AG09309 (cell line): ENCODE results near the gene ST6GAL2.

Experiments
- DNase-seq: peaks from one replicate; pipeline ENCODE4 v3.0.0-alpha.2; 2010; ENCODE audit warnings: low read depth
- H3K4me3 ChIP-seq: 2 replicates; pipeline ENCODE4 v1.5.1; 2011; ENCODE audit warnings: mild to moderate bottlenecking, low read depth, low read length, moderate library complexity; ENCODE audit not compliant: control insufficient read depth
- TF ChIP-seq, protein P1 (sequence below): IDR thresholded peaks from 2 replicates; pipeline ENCODE4 v1.5.1; 2011; ENCODE audit warnings: mild to moderate bottlenecking, low read depth, low read length, inconsistent platforms; ENCODE audit not compliant: insufficient read depth, control insufficient read depth; ENCODE audit errors: missing control alignments

ST6GAL2 gene

DNA sequence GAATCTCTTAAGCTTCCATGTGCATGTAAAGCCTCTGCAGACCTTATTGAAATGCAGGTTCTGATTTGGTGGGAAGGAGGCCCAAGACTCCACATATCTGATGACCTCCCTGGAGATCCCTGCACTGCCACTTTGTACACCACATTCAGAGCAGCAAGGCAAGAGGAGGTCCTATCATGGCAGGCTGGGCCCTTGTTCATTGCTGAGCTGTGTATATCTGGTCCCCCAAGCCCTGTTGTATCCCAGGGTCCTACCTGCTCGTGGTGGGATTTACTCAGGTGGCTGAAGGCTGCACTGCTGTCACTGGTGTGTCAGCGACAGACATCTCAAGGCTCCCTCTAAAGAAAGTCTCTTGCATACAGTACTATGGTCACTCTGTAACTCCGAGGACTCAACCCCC lies 114.2 kb downstream of the ST6GAL2 start:
- H3K4me3 ChIP-seq = no peak overlapping the region
- TF ChIP-seq, protein P1, sequence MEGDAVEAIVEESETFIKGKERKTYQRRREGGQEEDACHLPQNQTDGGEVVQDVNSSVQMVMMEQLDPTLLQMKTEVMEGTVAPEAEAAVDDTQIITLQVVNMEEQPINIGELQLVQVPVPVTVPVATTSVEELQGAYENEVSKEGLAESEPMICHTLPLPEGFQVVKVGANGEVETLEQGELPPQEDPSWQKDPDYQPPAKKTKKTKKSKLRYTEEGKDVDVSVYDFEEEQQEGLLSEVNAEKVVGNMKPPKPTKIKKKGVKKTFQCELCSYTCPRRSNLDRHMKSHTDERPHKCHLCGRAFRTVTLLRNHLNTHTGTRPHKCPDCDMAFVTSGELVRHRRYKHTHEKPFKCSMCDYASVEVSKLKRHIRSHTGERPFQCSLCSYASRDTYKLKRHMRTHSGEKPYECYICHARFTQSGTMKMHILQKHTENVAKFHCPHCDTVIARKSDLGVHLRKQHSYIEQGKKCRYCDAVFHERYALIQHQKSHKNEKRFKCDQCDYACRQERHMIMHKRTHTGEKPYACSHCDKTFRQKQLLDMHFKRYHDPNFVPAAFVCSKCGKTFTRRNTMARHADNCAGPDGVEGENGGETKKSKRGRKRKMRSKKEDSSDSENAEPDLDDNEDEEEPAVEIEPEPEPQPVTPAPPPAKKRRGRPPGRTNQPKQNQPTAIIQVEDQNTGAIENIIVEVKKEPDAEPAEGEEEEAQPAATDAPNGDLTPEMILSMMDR = no peak
- DNase-seq = no peak

DNA sequence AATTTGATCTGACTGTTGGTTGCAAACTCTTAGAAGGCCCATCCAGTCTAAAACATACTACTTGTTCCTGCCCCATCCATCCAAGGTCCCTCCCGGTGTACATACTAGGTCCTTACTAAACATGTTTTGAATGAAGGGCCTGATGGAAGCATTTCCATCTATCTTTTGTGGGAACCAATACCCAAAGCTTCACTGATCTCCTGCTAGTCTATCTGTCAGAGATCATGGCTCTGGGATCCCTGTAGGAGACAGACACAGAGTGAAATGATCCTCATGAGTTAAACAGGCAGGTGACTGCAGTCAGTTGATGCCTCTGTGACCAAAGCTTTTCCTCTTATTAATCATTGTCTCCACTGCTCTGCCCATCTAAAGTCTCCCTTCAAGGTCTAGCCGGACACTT lies 115.0 kb downstream of the ST6GAL2 start:
- H3K4me3 ChIP-seq = no peak overlapping the region
- TF ChIP-seq, protein P1 = no peak
- no peak for DNase-seq

DNA sequence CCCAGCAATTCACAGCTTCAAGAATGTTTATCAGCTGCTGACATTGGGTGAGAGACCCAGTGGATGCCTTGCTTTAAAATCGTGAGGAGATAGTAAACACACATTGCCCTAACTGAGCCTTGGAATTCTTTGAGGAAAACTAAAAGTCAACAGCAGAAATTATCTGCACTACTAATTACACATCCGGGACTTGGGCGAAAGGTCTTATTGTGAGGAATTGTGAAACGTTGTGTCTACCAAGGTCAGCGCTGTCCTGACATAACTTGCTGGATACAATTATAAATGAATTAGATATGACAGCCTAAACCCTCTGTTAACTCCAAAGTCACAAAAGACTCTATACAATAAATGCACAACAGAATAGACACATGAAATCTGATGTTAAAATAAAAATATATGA lies 121.4 kb downstream of the ST6GAL2 start:
- DNase-seq = no peak

DNA sequence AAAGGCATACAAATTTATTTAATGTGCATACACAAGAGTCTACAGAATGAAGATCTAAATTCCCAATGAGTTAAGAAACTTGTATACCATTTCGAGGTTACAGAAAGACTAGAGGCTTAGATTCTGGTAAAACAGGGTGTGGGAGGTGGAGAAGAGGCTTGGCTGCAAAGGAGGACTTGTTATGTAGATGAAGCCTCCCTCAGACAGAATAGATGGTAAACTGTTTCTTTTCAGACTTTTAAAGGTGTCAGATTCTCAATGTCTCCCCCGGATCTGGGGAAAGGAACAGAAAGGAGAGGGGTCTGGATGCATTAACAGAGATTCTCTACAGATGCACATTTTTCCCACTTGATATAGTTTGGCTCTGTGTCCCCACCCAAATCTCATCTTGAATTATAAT lies 126.0 kb downstream of the ST6GAL2 start:
- TF ChIP-seq, protein P1 = no peak
- no peak overlapping the region for H3K4me3 ChIP-seq
- DNase-seq = no peak

More for the DNA sequence above, 121.4 kb downstream of the ST6GAL2 start:
- TF ChIP-seq, protein P1 = no peak
- no peak overlapping the region for H3K4me3 ChIP-seq

DNA sequence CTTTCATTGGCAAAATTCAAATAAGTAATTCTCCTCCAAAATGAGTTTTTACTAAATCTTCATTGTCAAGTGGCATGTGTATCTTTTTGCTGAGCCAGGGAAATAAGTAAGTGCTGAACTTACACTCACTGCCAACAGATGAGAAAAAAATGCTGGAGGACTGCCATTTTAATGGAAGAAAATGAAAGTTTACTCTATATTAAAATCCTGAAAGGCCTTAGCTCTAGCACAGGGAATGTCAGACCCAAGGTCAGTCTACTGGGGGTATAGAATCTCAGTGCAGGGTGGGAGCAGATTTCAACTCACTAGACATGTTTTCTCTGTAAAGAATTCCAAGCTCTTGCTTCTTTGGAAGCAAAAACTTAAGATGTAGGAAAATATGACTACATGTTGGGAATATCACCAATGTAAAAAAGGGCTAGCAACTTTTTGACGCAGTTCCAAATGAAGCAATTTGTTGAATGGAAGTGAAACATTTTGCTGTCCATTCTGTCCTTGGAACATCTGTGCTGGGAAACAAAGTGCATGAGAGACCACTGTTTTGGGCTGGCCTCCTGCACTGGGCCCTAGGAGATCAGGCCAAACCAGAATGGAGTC lies 127.0 kb downstream of the ST6GAL2 start:
- DNase-seq = no peak
- TF ChIP-seq, protein P1 = no peak
- no peak overlapping the region for H3K4me3 ChIP-seq
